H1 (cell line): ENCODE data around the gene C3orf18. TPM values are rescaled to one million over a fixed set of nuclear protein-coding genes. Genes with fewer than 3 reads are reported as not detected.

Source experiments
- CTCF ChIA-PET: fragments of 300-600 bp; sonication (Branson Sonifier 250); formaldehyde crosslinking; loops from one replicate; lab custom pipeline; 2021; ENCODE audit not compliant: partially characterized antibody; lab: Charles Lee
- POLR2A ChIA-PET: fragments of 300-600 bp; sonication (Branson Sonifier 250); formaldehyde crosslinking; loops from one replicate; lab custom pipeline; 2021; ENCODE audit warnings: inconsistent platforms; ENCODE audit not compliant: partially characterized antibody; lab: Charles Lee
- DNase-seq, 2 experiments: peaks; one replicate each; pipeline versions ENCODE4 v3.0.0 to v3.0.0-alpha.2; 2010 to 2022; ENCODE audit warnings: low spot score in 2 of 2, low read depth in 1 of 2, mixed read lengths in 1 of 2
- FAIRE-seq: peaks from 2 replicates; lab custom pipeline; 2011; peaks lifted over from hg19 to GRCh38; lab: Jason Lieb, UNC
- H2AFZ ChIP-seq: 2 replicates; pipeline ENCODE4 v1.8.1; 2012; ENCODE audit warnings: low read length, inconsistent platforms
- H2AK5ac ChIP-seq: 2 replicates; pipeline ENCODE4 v1.6.1; 2013; ENCODE audit warnings: low read depth, low read length
- H2BK120ac ChIP-seq: replicated peaks from 2 replicates; pipeline ENCODE3; 2013; ENCODE audit warnings: low read depth, low read length, inconsistent platforms
- H2BK12ac ChIP-seq: 2 replicates; pipeline ENCODE4 v1.6.1; 2013; ENCODE audit warnings: low read depth, low read length
- H2BK15ac ChIP-seq: 2 replicates; pipeline ENCODE4 v1.6.1; 2013; ENCODE audit warnings: low read length
- H2BK20ac ChIP-seq: 2 replicates; pipeline ENCODE4 v1.6.1; 2013; ENCODE audit warnings: low read length
- H2BK5ac ChIP-seq: 2 replicates; pipeline ENCODE4 v1.6.1; 2013; ENCODE audit warnings: low read depth, low read length
- H3K14ac ChIP-seq: 2 replicates; pipeline ENCODE4 v1.6.1; 2013; ENCODE audit warnings: inconsistent platforms; ENCODE audit not compliant: insufficient read length
- H3K18ac ChIP-seq: 2 replicates; pipeline ENCODE4 v1.6.1; 2013; ENCODE audit warnings: low read length; ENCODE audit errors: extremely low read depth
- H3K23ac ChIP-seq: 2 replicates; pipeline ENCODE4 v1.6.1; 2013; ENCODE audit warnings: inconsistent platforms; ENCODE audit not compliant: insufficient read length
- H3K23me2 ChIP-seq: 2 replicates; pipeline ENCODE4 v1.6.1; 2013; ENCODE audit warnings: low read depth, low read length
- H3K27ac ChIP-seq: 2 replicates; pipeline ENCODE4 v1.6.1; 2011; ENCODE audit warnings: low read depth, low read length, inconsistent platforms
- H3K27me3 ChIP-seq, 4 experiments: replicated peaks in 1 of 4; 1 replicate in 1 of 4; 2 replicates in 3 of 4; pipeline versions ENCODE4 v1.6.1 to v1.8.1; 2011 to 2013; ENCODE audit warnings: low read length in 3 of 4, mild to moderate bottlenecking in 3 of 4, inconsistent platforms in 2 of 4, mixed read lengths in 2 of 4, moderate library complexity in 1 of 4; ENCODE audit not compliant: control insufficient read depth in 3 of 4, insufficient read depth in 3 of 4; ENCODE audit errors: extremely low read depth in 1 of 4
- H3K36me3 ChIP-seq, 4 experiments: 2 replicates each; pipeline versions ENCODE4 v1.6.1 to v1.8.1; 2011 to 2013; ENCODE audit warnings: mild to moderate bottlenecking in 4 of 4, low read length in 3 of 4, moderate library complexity in 2 of 4, control low read depth in 1 of 4, inconsistent platforms in 1 of 4; ENCODE audit not compliant: insufficient read depth in 4 of 4, control insufficient read depth in 2 of 4
- H3K4ac ChIP-seq: replicated peaks from 2 replicates; pipeline ENCODE3; 2013; ENCODE audit warnings: low read length, low read depth, mixed read lengths, inconsistent platforms; ENCODE audit not compliant: insufficient read length
- H3K4me1 ChIP-seq, 4 experiments: replicated peaks in 1 of 4; 1 replicate in 1 of 4; 2 replicates in 3 of 4; pipeline versions ENCODE4 v1.6.1 to v1.8.1; 2011 to 2013; ENCODE audit warnings: low read length in 3 of 4, inconsistent platforms in 2 of 4, mixed read lengths in 1 of 4; ENCODE audit not compliant: insufficient read depth in 4 of 4, control insufficient read depth in 3 of 4
- H3K4me2 ChIP-seq, 2 experiments: 2 replicates each; pipeline versions ENCODE4 v1.6.1 to v1.8.1; 2011 to 2013; ENCODE audit warnings: low read depth in 2 of 2, low read length in 2 of 2, control low read depth in 1 of 2, inconsistent platforms in 1 of 2, mild to moderate bottlenecking in 1 of 2; ENCODE audit not compliant: insufficient read depth in 1 of 2
- H3K4me3 ChIP-seq, 4 experiments: fragments of 200-600, 300-600 bp in 1 of 4; sonication (generic), shearing (Covaris generic), sonication (Bioruptor Twin) in 1 of 4; 2 replicates each; pipeline versions ENCODE4 v1.5.1 to v1.8.1; 2011 to 2016; ENCODE audit warnings: low read length in 4 of 4, low read depth in 3 of 4, control low read depth in 2 of 4, inconsistent platforms in 2 of 4, mild to moderate bottlenecking in 2 of 4, mixed read lengths in 1 of 4, moderate library complexity in 1 of 4; ENCODE audit not compliant: insufficient read depth in 2 of 4; ENCODE audit errors: extremely low read depth in 1 of 4
- H3K56ac ChIP-seq: replicated peaks from 2 replicates; pipeline ENCODE3; 2013; ENCODE audit warnings: low read depth, mild to moderate bottlenecking, mixed read lengths, low read length, inconsistent platforms; ENCODE audit not compliant: insufficient read length
- H3K79me1 ChIP-seq: 2 replicates; pipeline ENCODE4 v1.6.1; 2013; ENCODE audit warnings: low read depth, low read length, control low read depth
- H3K79me2 ChIP-seq, 2 experiments: 2 replicates each; pipeline versions ENCODE4 v1.6.1 to v1.8.1; 2012 to 2013; ENCODE audit warnings: low read length in 2 of 2, mild to moderate bottlenecking in 2 of 2, inconsistent platforms in 1 of 2; ENCODE audit not compliant: insufficient read depth in 2 of 2, control insufficient read depth in 1 of 2
- H3K9ac ChIP-seq, 4 experiments: replicated peaks in 1 of 4; 1 replicate in 1 of 4; 2 replicates in 3 of 4; pipeline versions ENCODE4 v1.6.1 to v1.8.1; 2011 to 2013; ENCODE audit warnings: low read depth in 3 of 4, low read length in 3 of 4, control low read depth in 2 of 4, mild to moderate bottlenecking in 2 of 4, moderate library complexity in 2 of 4, inconsistent platforms in 1 of 4; ENCODE audit errors: extremely low read depth in 1 of 4
- H3K9me3 ChIP-seq, 2 experiments: 2 replicates each; pipeline versions ENCODE4 v1.6.1 to v1.8.1; 2012 to 2013; ENCODE audit warnings: mild to moderate bottlenecking in 2 of 2, moderate library complexity in 2 of 2, control low read depth in 1 of 2, inconsistent platforms in 1 of 2, low read depth in 1 of 2, low read length in 1 of 2, mixed read lengths in 1 of 2; ENCODE audit not compliant: insufficient read depth in 2 of 2
- H4K20me1 ChIP-seq, 2 experiments: replicated peaks in 1 of 2; 2 replicates each; pipeline versions ENCODE3 to v1.8.1; 2011 to 2013; ENCODE audit warnings: inconsistent platforms in 2 of 2, low read length in 2 of 2, mild to moderate bottlenecking in 1 of 2; ENCODE audit not compliant: insufficient read depth in 2 of 2, control insufficient read depth in 1 of 2
- H4K5ac ChIP-seq: 2 replicates; pipeline ENCODE4 v1.6.1; 2013; ENCODE audit warnings: low read length, low read depth, mixed read lengths, inconsistent platforms; ENCODE audit not compliant: insufficient read length
- H4K8ac ChIP-seq: 2 replicates; pipeline ENCODE4 v1.8.0; 2013; ENCODE audit warnings: mild to moderate bottlenecking, moderate library complexity, low read length, inconsistent platforms; ENCODE audit not compliant: insufficient read depth; ENCODE audit errors: extremely low read depth
- H4K91ac ChIP-seq: replicated peaks from 2 replicates; pipeline ENCODE3; 2013; ENCODE audit warnings: low read length, mixed read lengths, inconsistent platforms; ENCODE audit not compliant: insufficient read length
- BACH1 ChIP-seq: IDR thresholded peaks from 2 replicates; pipeline ENCODE4 v1.6.1; 2012; ENCODE audit warnings: low read length, improper control_type of control experiment
- EGR1 ChIP-seq: IDR thresholded peaks from 2 replicates; pipeline ENCODE4 v1.6.1; 2011; ENCODE audit warnings: low read depth, low read length, borderline replicate concordance
- KDM1A ChIP-seq: fragments of 200-600, 300-600 bp; sonication (generic); IDR thresholded peaks from 2 replicates; pipeline ENCODE4 v1.7.1; 2016; ENCODE audit warnings: mild to moderate bottlenecking, low read length, borderline replicate concordance
- MAFK ChIP-seq: IDR thresholded peaks from 2 replicates; pipeline ENCODE4 v1.6.1; 2012; ENCODE audit warnings: low read depth, mild to moderate bottlenecking, improper control_type of control experiment, low read length
- NANOG ChIP-seq: IDR thresholded peaks from 2 replicates; pipeline ENCODE4 v1.6.1; 2011; ENCODE audit warnings: low read length, low read depth, mild to moderate bottlenecking, inconsistent platforms; ENCODE audit not compliant: insufficient read depth, poor library complexity, severe bottlenecking
- RBBP5 ChIP-seq: IDR thresholded peaks from 2 replicates; pipeline ENCODE4 v1.7.1; 2012; ENCODE audit warnings: low read depth, mild to moderate bottlenecking, inconsistent platforms, low read length, moderate library complexity, borderline replicate concordance
- YY1 ChIP-seq: IDR thresholded peaks from 2 replicates; pipeline ENCODE4 v1.6.1; 2011; ENCODE audit warnings: low read depth, mild to moderate bottlenecking, low read length
- WGBS, 2 experiments: shearing (Covaris generic) in 1 of 2; methylation state at CpG; one replicate each; pipeline versions ENCODE4 v1.1.6 to v1.1.7; 2013 to 2015; ENCODE audit warnings: low lambda C conversion rate in 2 of 2, mixed read lengths in 2 of 2, inconsistent platforms in 1 of 2, low coverage in 1 of 2, missing lambda C conversion rate in 1 of 2; ENCODE audit not compliant: insufficient replicate concordance in 2 of 2, insufficient coverage in 1 of 2, insufficient read length in 1 of 2; ENCODE audit errors: extremely low coverage in 1 of 2, missing lambda C conversion rate in 1 of 2; 5-methylcytosine and 5-hydroxymethylcytosine counted together
- polyA plus RNA-seq, 7 experiments: library from polyadenylated mRNA; depleted of rRNA in 3 of 7; stranded (reverse) in 5 of 7; unstranded in 2 of 7; fragments of >200 nt in 5 of 7; fragments of 200-250 nt in 2 of 7; gene quantifications; 1 replicate in 5 of 7; 2 replicates in 1 of 7; 4 replicates in 1 of 7; pipeline versions ENCODE4 v1.2.1 to v1.2.3, GENCODE V29; 2011 to 2013; ENCODE audit warnings: missing spikeins in 2 of 7, mixed read lengths in 2 of 7
- total RNA-seq: library from RNA; stranded (reverse); fragmentation: NEBNext Ultra II Directional; extraction: Animal tissue kit (Norgen Biotek cat#: 25700); gene quantifications from 2 replicates; pipeline ENCODE4 v1.2.1, GENCODE V29; 2021

The C3orf18 gene
- total and polyA plus RNA-seq, 2 of the 8 experiments (the other 6 are each of a cell fraction or from before 2014, with no cell fraction given): 7.5 to 15.0 TPM

DNA sequence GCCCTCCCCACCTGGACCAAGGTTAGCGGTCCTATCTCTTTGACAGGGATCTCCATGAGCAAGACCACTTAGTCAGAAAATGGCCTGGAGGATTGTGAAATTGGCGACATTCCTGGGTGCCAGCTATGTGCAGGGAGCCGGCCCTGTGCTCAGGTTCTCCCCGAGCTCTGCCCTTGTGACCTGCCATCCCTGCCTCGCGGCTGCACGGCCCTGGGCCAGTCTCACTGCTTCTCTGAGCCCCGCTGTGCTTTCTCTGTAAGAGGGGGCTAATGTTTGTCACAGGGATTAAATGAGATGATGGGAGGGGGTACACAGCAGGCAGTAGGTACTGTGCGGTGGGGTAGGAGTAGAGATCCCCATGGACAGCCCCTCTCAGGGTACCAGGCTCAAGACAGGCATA lies 14.9 kb downstream of the C3orf18 start:
- Histone ChIP-seq H3K56ac (no peak overlapping the region), H4K20me1 (no peaks in the 10 kb centered on the region), H2BK20ac (no peak overlapping the region), H2BK120ac (no peak overlapping the region), H3K79me2 (no peaks in the 10 kb centered on the region), H2BK15ac (no peak overlapping the region), H3K9me3 (no peaks in the 10 kb centered on the region), H3K79me1 (no peaks in the 10 kb centered on the region), H4K91ac (no peak overlapping the region), H2BK5ac (no peak overlapping the region), H4K5ac (no peak overlapping the region), H3K9ac (no peak overlapping the region), H3K27ac (no peak overlapping the region), H3K23me2 (no peaks in the 10 kb centered on the region), H2AFZ (no peak overlapping the region), H3K4ac (no peak overlapping the region), H3K4me2 (no peak overlapping the region), H3K14ac (no peak overlapping the region), H2AK5ac (no peak overlapping the region; the same call in 1 of the 2 replicates), H3K27me3 (peaks cover 0 to 3% (median 0%) of the 10 kb centered on the region in 4 experiments; a peak in 3 of 7 replicates), H2BK12ac (no peak overlapping the region), H4K8ac (no peak overlapping the region), H3K18ac (no peak overlapping the region), H3K4me1 (peaks cover 0 to 3% (median 2%) of the 10 kb centered on the region in 4 experiments; a peak in 3 of 7 replicates), H3K36me3 (no peaks in the 10 kb centered on the region), H3K23ac (no peak overlapping the region), H3K4me3 (no peak overlapping the region)
- 96% methylated on average over 9 of the region's 9 CpGs; no CpG with 5 or more reads in 1 of the 2 experiments for WGBS, 2 experiments
- no peak for DNase-seq
- POLR2A ChIA-PET: interaction anchor here (1.1 to 1.9 kb wide), 2 partner anchors 10 to 199 kb away, joined by 3 to 9 read pairs; no protein-coding TSS in a partner anchor
- FAIRE-seq: no peak
- no peak for TF ChIP-seq BACH1
- no peak for TF ChIP-seq RBBP5
- TF ChIP-seq NANOG: no peak
- TF ChIP-seq KDM1A: no peak
- no peak for TF ChIP-seq YY1
- no peak for TF ChIP-seq EGR1
- TF ChIP-seq MAFK: no peak
- CTCF ChIA-PET: interaction anchor here (1.1 to 46.5 kb wide), 13 partner anchors 10 to 207 kb away, joined by 3 to 863 read pairs (median 37); partner anchors contain the start of genes CISH, HEMK1, MAPKAPK3 and NPRL2
